Fibroblast of the conjunctiva (primary cell): ENCODE results near the gene BEAN1.

ENCODE experiments used
- DNase-seq: peaks from one replicate; pipeline ENCODE4 v3.0.0-alpha.2; 2010; ENCODE audit warnings: low read depth

The BEAN1 gene

DNA sequence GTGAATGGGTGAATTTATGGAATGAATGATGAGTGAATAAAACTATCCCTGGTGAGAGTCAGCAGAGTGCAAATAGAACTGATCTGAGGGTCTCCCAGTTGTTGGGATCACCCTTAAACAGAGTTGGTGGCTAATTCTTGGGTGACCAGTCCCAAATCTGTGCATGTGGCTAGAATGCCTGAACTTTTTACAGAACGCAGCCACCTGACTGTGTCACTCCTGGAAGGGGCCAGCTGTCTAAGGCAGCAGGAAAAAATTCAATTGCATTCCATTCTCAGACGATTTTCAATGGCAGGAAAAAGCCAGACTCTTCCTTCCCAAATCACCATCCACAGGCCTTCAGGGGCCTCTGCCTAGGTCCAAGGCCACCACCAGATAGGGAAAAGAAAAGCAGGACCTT is 43.5 kb downstream of the BEAN1 start:
- no peak for DNase-seq

DNA sequence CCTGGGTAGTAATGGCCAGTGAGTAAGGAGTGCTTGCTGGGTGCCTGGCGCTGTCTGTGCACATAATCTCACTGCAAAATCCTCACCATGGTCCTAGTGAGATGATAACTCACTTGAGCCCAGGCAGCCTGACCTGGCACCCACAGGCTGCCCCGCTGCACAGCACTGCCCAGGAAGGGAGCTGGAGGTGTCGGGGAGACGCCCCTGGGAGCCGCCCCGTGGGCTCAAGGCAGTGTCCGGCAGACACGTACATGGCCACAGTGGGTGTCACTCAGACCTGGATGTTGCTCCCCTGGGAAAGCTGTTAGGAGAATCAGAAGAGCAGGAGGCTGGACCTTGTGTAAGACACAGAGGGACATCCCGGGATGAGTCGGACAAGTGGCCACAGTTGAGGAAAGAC is 44.2 kb downstream of the BEAN1 start:
- no peak for DNase-seq

DNA sequence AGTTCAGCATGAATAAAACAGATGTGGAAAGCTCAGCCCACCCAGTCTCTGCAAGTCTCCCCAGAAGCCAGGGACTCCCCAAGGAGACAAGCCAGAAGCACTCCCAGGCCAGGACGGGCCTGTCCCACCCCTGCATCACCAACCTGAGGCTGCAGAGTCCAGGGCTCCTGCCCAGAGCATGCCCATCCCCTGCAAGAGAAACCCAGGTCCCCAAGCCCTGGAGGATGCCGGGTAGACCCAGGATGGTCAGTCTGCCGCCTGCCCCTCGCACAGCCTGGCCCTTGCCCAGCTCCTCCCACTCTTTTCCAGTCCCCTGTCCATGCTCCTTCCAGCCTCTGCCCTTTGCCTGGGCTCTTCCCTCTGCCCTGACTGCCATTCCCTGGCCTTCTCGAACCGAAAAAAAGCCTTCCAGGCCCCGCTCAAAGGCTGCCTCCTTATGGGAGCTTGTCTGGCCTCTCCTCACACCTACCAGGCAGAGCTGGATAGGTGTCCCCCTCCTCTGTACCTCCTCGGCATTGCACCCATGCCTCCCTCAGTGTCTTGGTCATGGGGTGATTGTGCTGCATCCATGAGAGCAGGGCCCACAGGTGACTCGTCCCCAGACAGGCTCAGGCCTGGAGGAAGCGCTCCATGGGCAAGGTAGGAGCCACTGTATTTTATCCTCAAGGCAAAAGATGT is 44.8 kb downstream of the BEAN1 start:
- no peak for DNase-seq

DNA sequence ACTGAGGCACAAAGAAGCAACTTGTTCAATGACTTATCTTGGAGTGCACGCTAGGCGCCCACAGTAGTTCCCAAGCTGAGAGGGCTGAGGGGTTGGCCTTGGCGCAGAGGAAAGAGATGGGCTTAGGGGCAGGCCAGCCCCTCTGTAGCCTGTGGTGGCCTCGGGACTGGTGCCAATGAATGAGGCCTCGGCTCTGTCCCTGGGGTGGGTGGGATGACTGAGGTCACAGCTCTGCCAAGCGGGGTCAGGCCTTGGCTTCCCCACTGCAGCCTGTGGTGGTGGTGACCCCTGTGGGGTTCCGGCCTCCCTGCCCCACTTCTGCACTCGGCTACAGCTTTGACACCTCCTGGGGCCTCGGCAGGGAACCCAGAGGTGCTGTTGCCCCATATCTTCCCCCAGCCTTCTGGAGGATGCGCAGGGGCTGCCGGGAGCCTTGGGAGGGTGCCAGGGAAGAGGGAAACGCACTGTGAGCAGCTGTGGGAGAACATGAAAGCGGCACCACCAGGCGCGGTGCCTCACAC is 46.0 kb downstream of the BEAN1 start:
- no peak for DNase-seq

DNA sequence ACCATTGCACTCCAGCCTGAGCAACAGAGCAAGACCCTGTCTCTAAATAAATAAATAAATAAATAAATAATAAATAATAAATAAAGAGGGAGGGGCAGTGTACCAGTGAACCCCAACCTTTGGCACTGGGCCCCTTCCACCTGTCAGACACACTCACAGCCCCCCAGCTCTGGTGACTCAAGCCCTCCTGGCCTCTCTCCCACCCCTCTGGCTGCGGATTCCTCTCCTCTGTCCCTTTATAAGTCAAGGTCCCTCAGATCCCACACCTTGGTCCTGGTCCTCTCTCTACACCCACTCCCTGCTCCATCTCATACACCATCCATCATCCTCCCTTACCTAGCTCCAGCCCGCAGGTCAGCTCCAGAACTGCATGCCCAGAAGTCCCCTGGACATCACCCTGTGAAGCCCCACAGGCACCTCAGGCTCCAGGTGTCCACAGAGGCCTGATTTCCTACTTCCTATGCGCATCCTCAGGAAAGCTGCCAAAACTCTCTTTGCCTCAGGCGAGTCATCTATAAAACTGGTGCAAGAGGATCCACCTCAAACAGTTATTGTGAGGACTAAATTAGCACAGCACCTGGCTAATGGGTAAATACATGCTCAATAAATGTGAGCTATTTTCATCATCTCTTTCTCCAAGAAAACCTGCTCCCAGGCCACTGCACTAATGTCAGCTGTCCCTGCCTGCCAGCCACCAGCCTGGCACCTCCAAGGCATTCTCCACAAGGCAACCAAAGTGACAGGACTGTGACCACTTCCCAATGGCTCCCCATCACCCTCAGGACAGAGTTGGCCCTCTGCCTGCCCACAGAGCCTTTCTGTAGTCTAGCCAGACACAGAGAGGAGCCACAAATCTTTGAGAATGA is 46.8 kb downstream of the BEAN1 start:
- DNase-seq, result no peak

DNA sequence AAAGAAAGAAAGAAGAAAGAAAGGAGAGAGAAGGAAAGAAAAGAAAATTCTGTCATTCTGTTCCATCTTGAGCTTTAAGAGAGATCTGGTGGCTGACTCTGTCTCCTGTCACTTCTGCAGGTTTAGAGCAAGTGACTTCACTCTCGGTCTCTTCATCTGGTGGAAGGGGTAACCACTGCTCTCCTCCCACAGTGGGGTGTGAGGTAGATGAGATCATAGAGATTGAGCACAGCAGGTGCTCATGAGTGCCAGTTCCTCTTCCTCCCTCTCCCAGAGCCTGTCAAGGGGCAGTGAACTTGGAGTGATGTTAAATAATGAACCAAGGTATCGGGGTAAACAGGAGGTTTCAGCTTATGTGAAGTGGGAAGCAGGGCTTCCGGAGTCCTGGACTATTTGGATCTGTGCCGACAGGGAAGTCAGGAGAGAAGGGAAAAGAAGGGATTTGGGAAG is 47.7 kb downstream of the BEAN1 start:
- DNase-seq, result no peak

DNA sequence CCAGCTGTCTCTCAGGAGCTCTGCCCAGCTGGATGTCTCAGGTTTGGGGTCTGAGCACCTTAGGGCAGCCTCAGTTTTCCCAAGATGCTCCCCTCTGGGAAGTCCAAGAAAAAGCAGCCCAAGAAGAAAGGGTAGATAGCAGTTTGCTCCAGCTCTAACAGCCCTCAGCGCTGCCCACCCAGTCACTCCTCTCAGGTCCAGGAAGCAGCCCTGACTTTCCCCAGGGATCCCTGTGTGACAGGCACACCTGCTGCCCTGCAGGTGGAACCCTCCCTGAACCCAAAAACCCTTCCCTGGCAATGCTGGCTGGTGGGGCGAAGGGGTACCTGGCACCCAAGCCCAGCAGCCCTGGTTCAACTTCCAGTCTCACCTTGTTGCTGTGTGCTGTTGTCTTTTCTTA is 48.1 kb downstream of the BEAN1 start:
- no peak for DNase-seq

DNA sequence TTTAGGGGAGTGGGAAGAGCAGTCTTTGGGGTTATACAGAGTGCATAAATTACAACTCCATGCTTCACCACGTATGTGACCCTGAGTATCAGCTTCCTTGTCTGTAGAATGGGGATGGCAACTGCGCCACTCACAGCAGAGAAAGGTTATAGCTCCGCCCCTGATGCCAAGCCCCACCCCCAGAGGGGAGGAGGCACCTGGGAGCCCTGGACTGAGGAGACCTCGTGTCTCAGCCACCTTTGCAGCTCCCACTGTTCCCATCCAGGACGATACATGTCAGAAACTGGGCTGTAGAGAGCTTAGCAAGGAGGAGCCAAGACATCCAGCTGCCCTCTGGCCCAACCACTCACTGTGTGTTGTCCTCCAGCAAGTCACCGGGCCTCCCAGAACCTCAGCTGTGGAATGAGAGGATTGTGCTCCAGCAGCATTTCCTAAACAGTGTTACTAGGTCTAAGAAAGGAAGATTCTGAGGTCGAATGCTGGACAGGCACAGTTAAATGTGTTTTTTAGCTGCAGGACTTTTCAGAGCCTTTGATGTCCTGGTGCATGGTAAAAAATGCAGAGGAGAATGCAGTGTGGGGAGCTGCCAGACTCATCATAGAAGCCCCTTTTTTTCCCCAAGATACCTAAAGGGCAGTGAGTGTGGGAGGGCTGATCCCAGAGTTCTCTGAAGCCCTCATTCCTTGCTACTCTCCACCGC is 49.4 kb downstream of the BEAN1 start:
- DNase-seq, result no peak

DNA sequence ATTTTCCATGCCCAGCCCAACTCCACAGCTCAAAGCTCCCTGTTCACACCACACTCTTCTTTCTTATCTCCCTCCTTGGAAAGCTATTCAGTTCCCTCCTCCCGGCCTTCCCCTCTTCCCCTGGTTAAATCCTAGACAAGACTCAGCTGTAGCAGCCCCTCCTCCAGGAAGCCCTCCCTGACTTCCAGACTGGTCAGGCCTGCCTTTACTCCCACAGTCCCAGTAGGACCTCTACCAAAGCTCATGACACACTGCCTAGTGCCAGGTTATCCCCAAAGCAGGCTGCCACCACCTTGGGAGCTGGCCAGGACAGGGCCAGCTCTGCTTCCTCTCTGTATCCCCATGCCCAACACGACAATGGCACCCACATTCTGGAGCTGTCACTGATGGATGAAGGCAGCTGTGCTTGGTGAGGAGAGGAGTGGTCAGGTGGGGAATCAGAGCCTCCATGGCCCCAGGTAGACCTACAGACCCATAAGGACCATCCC is 50.0 kb downstream of the BEAN1 start:
- DNase-seq, result no peak

- no peak for DNase-seq
Measured at GRCh38 chr16:66478733-66479511, 51.8 kb downstream of the BEAN1 start.

GRCh38 chr16:66479661-66480264 is 52.7 kb downstream of the BEAN1 start:
- no peak for DNase-seq

- DNase-seq, result no peak
Measured at GRCh38 chr16:66480265-66481080, 53.4 kb downstream of the BEAN1 start.

- no peak for DNase-seq
Measured at GRCh38 chr16:66481081-66481942, 54.2 kb downstream of the BEAN1 start.

DNA sequence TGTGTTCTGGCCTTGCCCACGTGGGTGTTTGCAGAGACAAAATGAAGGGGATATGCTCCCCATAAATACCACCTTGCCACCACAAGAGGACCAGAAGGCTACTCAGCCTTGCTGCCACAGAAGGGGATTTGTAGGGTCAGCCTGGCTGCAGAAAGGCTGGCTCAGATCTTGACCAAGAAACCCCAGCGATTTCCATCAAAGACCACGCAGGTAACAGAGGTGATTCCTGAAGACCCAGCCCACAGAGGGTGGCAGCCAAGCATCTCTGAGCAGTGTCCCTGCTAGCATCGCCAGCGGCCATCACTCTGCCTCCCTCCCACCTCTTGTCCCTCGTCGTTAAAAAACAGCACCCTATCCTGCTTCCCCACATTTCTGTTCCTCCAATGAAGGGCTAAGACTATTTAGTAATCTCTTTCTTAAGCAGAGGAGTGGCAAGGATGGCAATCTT is 54.9 kb downstream of the BEAN1 start:
- no peak for DNase-seq

GRCh38 chr16:66483689-66484452 is 56.8 kb downstream of the BEAN1 start:
- peak; percentile 47 for DNase-seq

DNA sequence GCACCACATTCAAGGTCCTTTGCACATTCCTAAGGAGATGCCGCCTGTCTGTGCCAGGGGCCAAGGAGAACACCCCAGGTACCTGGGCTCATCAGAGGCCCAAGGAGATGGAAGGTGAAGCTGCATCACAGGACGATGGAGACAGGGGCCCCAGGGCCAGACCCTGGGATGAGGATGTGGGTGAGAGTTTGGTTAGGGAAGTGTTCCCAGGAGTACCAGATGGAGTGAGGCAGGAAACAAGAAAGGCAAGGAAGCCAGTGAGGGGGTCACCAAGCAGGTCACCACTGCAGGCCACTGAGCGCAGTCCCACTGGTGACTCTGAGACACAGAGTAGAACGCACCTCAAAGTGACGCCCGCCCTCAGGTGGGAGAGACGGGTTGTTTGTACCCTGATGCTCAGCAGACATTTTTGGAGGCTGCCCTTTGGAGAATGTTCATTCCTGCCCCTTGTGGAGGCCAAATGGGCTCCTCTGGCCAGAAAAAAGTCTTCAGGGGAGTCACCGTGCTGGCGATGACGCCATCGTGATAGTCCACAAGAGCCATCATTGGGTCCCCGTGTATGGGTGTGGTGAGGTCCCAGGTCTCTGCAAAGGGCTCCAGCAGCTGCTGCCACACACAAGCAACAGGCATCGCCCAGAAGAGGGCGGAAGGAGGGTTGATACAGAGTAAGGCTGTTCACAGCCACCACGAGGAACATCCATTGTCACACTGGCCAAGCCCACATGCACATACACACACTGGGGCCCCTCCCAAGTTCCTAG is 57.5 kb downstream of the BEAN1 start:
- DNase-seq, result no peak

GRCh38 chr16:66485376-66485775 is 58.3 kb downstream of the BEAN1 start:
- DNase-seq, result no peak
